ENCODE results near the gene FANCG.

DNA sequence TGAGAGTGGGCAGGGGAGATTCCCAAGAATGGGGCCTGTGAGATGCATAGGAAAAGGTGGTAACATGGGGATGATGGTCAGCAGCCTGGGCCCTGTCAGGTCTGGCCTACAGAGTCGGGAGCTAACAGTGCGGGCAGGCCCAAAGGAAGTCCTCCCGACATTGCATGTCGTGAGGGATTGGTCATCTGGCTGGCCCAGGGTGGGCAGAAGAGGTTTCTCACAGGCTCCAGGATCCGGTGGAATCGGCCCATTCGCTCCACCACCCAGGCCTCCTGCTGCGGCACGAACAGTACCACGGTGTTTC, 22.7 kb upstream of the FANCG start:
- no peak for TF ChIP-seq GABPA (IDR thresholded peaks at IDR 0.05; ENCODE audit: borderline replicate concordance, insufficient read depth, low read length)
- TF ChIP-seq YY1 (IDR thresholded peaks at IDR 0.05; ENCODE audit: low read depth, low read length) = no peak

All from H1 (cell line).